HG02610 (cell line): ENCODE data around the gene DICER1.
A peak's percentile ranks its signal among the peaks of the same experiment; 100 is the strongest.
"Not testable (repeated sequence)": the region's sequence is repeated elsewhere in the genome, so short reads cannot be mapped to it uniquely, and the experiment has no call there.

Experiments used
- ATAC-seq: cut with Tn5 transposase; IDR thresholded peaks from one replicate; pipeline ENCODE4 v1.9.1; 2021; ENCODE audit warnings: mild to moderate bottlenecking, moderate library complexity; ENCODE audit not compliant: unreplicated experiment

Gene DICER1, protein sequence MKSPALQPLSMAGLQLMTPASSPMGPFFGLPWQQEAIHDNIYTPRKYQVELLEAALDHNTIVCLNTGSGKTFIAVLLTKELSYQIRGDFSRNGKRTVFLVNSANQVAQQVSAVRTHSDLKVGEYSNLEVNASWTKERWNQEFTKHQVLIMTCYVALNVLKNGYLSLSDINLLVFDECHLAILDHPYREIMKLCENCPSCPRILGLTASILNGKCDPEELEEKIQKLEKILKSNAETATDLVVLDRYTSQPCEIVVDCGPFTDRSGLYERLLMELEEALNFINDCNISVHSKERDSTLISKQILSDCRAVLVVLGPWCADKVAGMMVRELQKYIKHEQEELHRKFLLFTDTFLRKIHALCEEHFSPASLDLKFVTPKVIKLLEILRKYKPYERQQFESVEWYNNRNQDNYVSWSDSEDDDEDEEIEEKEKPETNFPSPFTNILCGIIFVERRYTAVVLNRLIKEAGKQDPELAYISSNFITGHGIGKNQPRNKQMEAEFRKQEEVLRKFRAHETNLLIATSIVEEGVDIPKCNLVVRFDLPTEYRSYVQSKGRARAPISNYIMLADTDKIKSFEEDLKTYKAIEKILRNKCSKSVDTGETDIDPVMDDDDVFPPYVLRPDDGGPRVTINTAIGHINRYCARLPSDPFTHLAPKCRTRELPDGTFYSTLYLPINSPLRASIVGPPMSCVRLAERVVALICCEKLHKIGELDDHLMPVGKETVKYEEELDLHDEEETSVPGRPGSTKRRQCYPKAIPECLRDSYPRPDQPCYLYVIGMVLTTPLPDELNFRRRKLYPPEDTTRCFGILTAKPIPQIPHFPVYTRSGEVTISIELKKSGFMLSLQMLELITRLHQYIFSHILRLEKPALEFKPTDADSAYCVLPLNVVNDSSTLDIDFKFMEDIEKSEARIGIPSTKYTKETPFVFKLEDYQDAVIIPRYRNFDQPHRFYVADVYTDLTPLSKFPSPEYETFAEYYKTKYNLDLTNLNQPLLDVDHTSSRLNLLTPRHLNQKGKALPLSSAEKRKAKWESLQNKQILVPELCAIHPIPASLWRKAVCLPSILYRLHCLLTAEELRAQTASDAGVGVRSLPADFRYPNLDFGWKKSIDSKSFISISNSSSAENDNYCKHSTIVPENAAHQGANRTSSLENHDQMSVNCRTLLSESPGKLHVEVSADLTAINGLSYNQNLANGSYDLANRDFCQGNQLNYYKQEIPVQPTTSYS (N-terminal part only)

DNA sequence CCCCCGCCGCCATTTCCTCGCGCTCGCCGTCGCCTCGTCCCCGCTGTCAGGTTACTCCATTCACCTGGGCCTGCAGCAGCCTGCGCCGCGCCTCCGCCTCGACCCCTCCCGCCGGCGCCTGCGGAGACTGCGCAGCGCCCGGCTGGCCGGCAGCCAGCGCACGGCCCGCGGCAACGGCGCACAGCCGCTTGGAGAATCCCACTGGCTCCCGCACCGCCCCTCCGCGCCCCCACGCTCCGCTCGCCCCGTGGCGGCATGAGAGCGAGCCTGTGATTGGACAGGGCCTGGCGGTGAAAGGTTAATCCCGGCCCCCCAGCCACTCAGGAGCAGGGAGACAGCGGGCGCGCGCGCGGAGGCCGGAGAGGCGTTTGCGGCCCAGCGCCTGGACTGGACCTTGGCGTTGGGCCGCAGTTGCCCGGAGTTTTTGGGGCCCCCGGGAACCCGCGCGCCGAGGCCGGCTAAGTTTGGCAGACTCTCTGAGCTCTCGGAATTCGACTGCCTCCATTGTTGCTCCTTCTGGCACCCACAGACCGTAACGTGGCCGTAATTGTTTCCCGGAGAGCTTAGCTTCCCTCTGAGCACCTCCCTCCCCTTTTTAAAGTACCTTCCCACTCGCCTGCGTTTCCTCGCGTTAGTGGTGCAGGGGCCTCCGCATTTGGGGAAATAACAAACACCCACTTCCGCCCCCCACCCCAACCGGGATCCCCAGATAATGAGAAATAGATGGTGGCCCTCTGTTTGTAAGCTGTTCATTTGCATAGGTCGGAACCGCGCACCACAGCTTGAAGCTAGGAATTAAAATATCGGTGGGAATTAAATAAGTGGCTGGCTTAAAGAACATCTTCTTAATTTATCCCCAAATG is at the start of gene DICER1:
DICER1 (minus strand) TSS at position 203 of the 863 bp plus-strand sequence. CDS start 24,071 bp downstream, outside the sequence.
- peak; percentile 75 for ATAC-seq

DNA sequence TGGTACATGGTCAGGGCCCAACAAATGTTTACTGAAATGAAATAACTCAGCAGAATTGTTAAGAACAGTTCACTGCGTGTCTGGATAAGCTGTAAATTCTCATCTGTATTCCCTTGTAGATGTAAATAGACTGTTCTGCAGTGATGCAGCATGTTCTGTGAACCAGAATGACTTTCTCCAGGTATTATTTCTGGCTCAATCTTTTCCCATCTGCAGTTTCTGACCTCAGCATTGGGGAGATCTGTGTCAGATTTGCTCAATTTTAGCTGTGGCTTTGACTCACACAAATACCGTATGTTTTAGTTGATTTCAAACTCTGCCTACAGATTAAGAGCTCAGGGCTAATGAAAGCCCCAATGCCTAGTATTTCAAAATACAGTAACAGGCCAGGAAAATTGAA is 49.2 kb upstream of the DICER1 start:
- ATAC-seq = no peak

DNA sequence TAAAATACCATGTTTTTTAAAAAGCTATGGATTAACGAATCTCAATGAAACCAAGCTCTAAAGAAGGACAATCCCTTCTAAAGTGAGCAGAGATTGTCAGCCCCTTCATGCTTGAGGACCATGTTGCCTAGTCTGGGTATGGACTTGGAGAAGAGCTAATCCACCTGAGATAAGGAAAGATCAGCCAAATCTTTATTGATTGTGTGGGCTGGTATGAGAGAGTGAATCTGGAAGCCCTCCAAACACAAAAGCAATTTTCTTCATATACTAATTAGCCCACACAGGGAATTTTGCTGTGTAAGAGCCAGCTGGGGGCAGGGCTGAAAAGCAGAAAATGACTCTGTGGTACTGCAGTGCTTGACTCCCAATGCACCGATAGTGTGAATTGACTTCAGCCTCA is 47.4 kb upstream of the DICER1 start:
- no peak for ATAC-seq

DNA sequence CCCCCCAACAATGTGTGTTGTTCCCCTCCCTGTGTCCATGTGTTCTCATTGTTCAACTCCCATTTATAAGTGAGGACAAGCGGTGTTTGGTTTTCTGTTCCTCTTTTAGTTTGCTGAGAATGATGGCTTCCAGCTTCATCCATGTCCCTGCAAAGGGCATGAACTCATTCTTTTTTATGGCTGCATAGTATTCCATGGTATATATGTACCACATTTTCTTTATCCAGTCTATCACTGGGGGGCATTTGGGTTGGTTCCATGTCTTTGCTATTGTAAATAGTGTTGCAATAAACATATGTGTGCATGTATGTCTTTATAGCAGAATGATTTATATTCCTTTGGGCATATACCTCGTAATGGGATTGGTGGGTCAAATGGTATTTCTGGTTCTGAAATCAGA is 44.4 kb upstream of the DICER1 start:
- ATAC-seq = not testable (repeated sequence)

DNA sequence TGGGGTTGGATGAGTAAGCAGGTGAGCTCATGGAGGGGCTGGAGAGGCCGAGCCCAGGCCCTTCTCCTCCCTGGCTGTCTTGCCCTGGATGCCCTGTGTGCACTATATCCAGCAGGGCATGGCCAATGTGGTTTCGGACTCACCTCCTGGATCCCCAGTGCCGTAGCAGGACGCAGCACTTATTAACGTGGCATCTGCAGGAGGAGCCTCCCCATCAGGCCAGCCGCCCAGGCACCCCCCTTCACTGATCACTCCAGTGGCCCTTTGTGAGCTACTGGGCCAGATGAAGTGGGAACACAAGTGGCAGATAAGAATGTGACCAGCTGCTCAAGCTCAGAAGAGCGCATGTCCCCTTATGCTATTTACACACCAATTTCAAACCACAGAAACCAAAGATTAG is 43.1 kb upstream of the DICER1 start:
- no peak for ATAC-seq

DNA sequence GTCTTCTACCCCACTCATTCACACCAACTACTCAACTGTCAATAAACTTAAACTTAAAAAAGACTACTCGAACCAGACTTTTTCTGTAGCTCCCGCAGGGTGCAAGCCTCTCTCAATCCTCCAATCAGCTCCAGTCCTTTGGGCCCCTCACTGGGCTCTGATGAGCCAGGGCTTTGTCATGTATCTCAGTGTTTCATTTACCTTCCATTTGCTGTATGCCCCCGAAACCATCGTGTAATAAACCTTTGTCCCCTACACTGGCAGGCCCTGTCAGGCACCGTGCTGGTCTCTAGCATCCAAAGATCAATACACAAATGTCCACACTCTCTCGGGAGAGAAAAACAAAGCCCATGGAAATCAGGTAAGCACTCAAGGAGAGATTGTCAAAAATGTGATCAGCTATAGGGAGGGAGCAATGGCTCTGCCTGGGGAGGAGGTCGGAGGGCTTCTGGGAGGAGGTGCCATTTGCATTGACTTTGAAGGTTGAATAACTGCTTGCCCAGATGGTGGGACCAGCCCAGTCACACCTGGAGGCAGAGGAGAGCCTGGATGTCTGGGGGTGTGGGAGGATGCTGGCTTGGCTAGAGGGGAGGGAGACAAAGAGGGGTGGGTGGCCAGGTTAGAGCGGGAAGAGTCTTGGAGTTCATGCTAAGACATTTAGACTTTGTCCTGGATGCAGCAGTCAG is 42.1 kb upstream of the DICER1 start:
- no peak for ATAC-seq

DNA sequence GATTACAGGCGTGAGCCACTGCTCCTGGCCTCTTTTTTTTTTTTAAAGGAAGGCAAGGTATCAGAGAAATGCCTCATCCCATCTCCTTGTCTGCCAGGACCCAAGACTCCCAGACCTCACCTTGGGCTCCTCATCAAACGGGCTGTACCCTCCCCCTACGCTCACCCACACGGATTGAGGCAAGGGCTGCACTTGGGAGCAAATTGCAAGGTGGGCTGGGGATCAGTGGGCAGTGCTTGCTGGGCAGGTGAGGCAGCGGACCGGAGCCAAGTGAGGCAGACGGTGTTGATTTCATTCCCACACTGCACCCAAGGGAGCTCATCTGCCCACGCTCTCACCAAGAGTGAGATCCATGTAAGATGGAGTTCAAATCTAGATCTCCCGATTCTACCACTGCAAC is 41.0 kb upstream of the DICER1 start:
- ATAC-seq = no peak

DNA sequence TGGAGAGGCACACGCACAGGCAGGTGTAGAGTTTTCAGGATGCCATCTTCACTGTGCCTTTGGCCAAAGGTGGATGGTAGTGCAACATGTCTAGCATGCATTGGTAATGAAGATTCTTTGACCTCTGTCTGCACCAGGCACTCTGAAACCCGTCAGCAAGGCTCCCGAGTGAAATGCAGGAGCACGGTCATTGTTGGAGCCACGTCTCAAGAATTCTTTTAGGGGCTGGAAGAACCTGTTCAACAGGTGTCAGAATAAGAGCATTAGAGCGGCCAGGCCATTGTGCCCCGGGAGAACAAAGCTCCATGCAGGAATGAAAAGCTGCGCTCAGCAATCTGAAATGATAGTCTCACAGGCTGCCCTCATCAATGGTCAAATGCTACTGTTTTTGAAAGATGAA is 40.2 kb upstream of the DICER1 start:
- ATAC-seq = no peak

DNA sequence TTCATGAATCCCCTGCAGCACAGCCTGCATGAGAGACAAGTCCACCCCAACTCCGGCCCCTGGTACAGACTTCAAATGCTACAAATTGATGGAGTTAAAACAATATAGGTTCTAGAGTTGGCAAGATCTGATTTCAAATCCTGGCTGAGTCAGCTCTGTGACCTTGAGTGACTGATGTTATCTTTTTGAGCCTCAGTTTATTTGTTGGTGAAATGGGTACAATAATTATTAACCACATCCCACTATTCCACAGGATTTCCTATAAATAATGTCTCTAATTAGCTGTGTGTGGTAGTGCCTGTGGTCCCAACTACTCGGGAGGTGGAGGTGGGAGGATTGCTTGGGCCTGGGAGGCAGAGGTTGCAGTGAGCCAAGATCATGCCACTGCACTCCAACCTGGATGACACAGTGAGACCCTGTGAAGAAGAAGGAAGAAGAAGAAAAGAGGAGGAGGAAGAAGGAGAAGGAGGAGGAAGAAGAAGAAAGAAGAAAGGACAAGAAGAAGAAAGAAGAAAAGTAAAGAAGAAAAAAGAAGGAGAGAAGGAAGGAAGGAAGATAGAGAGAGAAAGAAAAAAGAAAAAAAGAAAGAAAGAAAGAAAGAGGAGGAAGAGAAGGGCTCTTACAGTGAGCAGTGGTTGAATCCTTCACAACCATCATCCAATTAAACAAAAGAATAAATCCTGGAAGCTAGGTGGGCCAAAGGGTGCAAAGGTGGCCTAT is 39.7 kb upstream of the DICER1 start:
- ATAC-seq = no peak

DNA sequence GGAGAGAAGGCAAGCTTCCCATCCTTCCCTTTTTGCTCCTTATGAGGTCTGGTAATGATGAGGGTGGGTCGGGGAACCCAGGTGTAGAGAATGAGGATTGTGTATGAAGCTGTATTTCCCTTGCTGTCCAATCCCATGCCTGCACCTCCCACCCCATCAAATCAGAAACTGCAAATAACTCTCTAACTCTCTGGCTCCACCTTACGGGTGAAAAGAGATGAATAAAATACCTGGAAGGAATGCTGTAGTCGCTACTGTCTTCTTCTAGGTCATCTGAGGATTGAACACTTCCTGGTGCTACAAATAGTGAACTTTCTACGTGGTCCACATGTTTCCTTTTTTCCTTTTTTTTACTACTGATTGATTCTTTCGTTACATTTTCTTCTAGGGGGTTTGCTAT is 38.9 kb upstream of the DICER1 start:
- peak; percentile 56 for ATAC-seq

DNA sequence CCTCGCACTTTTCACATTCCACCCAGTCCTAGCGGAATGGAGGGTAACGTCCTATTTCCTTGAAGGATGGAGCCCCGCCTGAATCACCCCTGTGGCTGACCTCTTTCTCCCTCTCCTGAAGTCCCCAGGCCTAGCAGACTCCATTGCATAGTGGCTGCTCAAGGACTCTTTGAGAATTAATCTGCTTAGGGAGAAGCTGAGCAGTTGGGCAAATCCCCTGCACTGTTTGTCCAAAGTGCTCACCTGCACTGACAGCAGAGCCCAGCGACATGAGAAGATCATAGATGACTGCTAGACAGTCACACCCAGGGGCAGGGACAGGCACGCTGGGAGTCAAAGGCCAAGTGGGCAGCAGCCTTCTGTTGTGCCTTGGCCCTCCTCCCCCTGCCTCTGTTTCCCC is 37.7 kb upstream of the DICER1 start:
- no peak for ATAC-seq

DNA sequence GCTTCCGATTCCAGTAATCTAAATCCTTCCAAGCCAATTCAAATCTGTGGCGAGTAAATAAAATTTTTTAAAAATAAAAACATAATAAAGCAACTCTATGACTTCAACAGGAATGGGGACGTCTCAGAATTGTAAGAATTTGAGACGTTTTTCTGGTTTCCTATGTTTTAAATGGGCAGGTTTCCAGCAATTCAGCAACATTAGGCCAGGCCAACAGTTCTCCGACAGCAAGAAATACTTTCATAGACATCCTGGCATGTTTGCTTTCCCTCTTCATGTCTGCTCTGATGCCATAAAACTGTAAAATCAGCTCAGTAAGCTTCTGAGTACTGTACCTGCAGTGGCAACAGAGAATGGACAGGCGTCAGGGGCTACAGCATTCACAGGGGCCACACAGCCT is 35.8 kb upstream of the DICER1 start:
- ATAC-seq = no peak

DNA sequence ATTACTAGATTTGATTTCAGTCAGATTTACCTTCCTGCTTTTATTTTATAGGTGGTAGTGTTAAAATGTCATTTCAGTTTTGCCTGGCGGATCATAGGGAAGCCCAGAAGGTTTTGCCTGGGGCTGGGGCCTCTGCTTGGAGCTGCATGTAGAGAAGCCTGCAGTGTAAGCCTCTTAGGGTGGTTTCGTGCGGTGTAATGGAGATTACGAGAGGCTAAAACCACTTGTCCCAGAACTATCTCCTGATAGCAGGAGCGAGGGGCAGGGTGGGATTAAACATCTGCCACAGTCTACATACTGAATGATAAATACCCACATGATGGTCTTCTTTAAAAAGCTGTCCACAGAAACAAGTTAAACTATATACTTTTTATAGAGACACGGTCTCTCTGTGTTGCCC is 35.0 kb upstream of the DICER1 start:
- ATAC-seq = no peak

DNA sequence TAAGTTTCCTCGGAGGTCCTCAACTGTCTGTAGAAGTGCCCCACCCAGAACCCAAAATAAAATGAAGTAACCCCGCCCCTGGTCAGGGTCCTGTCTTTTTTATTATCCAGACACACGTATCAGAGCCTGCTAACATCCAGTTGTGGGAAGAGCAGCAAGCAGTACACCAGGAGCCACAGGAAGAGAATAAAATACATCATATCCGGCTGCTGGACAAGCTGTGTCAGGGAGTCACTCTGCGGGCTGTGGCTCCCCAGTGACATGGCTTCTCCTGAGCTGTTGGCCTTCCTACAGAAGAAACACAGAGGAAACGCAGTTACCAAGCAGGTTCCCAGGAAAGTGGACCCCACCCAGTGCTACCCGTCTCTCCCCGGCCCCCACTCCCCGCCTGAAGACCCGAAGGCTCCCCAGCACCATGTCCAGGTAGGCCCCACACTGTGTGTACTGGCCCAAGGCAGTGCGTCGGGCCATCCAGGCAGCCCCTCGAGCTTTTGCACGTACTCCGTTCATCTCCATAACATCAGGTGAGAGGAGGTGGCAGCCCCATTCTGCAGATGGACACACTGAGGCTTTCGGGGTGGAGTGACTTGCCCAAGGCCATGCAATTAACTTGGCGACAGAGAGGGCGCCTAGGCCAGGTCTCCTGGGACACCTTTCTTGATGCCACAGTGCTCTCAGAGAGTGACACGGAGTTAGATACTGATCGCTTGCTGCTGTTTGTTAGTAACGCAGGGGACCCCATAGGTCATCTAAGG is 34.3 kb upstream of the DICER1 start:
- no peak for ATAC-seq

DNA sequence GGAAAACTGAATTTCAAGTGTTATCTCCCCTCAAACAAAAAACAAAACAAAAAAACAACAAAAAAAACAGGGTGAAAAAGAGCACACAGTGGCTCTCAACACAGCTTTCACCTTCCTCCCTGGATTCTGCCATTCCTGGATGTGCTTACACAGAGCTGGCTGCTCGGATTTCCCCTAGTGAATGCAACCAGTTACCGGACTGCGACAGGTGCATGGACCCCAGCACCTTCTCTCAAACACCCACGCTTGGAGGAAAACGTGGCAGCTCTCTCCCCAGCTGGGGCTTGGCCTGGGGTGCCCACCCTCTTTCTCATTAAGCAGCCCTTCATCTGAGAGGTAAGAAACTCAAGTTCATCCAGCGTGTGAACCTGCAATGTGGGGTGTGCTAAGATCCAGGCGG is 33.5 kb upstream of the DICER1 start:
- no peak for ATAC-seq

DNA sequence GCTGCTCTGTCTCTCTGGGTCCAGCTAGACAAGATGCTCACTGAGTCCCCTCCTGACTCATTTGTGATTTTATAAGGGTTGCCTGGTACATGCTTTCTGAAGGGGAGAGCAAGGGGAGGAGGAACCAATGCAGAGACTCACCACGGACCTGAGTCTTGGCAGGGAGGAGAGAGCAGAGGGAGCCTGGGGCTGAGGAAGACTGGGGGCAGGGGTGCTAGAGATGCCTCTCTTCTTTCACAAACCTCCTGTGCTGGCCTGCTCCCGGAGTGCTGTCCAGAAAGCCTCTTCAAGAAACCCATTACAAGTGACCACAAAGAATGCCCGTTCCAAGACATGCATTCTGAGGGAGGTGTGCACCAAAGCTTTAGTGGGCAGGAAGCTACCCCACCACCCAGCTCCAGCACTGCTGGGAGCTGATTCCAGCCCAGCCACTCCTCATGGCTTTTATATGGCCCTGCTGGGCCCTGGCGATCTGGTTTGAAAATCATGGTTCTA is 33.1 kb upstream of the DICER1 start:
- ATAC-seq = no peak

DNA sequence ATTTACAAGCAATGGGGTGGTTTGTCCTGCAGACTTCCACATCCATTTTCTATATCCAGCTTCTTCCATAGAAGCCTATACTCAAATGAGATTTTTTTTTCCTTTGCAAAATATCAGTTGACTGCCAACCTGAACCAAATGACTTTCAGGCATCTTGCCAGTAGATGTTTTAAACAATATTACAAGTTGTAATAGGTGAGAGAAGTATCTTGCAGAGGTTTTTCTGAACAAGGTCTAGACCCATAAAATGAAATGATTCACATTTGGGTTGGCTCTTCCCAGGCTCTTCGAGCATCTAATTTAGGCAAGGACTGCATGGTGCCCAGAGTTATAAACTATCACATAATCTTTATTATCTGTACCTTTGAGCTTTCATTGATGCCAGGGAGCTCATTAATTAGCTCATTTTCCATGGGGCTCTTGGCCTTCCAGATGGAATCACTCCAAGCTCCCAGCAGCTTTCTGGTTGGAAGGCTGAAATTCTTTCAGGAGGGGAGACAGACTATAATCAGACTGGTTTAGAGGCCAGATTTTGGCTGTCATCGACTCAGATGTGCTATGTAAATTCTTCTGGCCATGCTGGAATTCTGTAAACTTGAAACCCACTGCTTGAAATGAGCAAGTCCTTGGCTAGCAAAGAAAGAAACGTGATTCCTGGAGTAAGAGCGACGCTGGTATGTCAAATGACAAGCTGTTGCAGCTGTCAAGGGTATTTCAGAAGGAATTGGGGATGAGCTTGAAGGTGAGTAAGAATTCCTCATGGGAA is 32.2 kb upstream of the DICER1 start:
- ATAC-seq = no peak

DNA sequence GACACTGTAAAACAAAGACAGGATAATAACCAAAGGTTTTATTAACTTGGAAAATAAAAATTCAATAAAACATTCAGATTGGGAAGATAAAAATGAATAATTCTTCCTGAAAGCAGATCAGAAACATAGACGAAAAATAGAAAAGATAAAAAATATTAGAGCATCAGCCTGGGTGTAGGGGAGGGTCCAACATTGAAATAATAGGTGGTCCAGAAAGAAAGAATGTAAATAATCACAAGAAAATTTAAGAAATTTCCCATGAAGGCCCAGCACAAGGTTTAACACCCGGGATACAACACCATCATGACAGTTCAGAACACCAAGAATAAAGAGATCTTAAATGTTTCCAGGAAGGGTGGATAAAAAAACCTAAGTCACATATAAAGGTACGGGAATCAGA is 31.1 kb upstream of the DICER1 start:
- no peak for ATAC-seq
